ENCODE data around the gene MPND. TPM values are rescaled to one million over a fixed set of nuclear protein-coding genes. Genes with fewer than 3 reads are reported as not detected.
A peak's percentile ranks its signal among the peaks of the same experiment; 100 is the strongest.

The MPND gene
- total and polyA plus RNA-seq, 2 of the 13 experiments (the other 11 are each of a cell fraction or from before 2014, with no cell fraction given) = 10.8 to 15.8 TPM

DNA sequence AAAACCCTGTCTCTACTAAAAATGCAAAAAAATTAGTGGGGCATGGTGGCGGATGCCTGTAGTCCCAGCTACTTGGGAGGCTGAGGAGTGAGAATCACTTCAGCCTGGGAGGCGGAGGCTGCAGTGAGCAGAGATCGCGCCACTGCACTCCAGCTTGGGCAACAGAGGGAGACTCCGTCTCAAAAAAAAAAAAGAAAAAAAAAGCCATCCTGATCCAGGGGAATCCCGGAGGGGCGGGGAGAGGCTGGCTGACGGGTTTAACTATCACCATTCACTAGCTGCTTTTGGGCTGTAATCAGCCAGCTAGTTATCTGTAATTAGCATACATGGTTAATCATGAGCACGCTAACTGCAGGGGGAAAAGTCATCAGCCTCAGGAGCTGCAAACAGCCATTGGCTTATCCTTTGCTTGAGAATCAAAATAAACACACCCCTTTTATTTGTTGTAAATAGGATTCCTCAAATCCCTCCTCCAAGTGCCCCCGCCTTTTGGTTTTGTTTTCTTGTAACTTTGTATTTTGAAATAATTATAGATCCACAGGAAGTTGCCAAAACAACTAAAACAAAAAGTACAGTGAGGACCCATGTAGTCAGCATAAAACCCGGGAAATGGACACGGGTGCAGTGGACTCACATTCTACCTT lies 29.4 kb upstream of the MPND start (continued):
- TF ChIP-seq, protein P1, sequence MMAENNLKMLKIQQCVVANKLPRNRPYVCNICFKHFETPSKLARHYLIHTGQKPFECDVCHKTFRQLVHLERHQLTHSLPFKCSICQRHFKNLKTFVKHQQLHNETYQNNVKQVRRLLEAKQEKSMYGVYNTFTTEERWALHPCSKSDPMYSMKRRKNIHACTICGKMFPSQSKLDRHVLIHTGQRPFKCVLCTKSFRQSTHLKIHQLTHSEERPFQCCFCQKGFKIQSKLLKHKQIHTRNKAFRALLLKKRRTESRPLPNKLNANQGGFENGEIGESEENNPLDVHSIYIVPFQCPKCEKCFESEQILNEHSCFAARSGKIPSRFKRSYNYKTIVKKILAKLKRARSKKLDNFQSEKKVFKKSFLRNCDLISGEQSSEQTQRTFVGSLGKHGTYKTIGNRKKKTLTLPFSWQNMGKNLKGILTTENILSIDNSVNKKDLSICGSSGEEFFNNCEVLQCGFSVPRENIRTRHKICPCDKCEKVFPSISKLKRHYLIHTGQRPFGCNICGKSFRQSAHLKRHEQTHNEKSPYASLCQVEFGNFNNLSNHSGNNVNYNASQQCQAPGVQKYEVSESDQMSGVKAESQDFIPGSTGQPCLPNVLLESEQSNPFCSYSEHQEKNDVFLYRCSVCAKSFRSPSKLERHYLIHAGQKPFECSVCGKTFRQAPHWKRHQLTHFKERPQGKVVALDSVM (CRISPR knock-in tag; IDR thresholded peaks at IDR 0.05) = peak; percentile 81
- TF ChIP-seq ZBTB1 (CRISPR knock-in tag; IDR thresholded peaks at IDR 0.05; ENCODE audit: borderline replicate concordance) (no peak), GATAD2A (CRISPR knock-in tag; IDR thresholded peaks at IDR 0.05) (no peak), ZNF383 (CRISPR knock-in tag; IDR thresholded peaks at IDR 0.05; ENCODE audit: borderline replicate concordance) (no peak), TBP (CRISPR knock-in tag; IDR thresholded peaks at IDR 0.05) (no peak), TERF1 (CRISPR knock-in tag; IDR thresholded peaks at IDR 0.05) (no peak), PLSCR1 (CRISPR knock-in tag; IDR thresholded peaks at IDR 0.05; ENCODE audit: borderline replicate concordance) (no peak), ISL2 (CRISPR knock-in tag; IDR thresholded peaks at IDR 0.05) (no peak), EEA1 (CRISPR knock-in tag; IDR thresholded peaks at IDR 0.05; ENCODE audit: borderline replicate concordance) (no peak), CBFB (CRISPR knock-in tag; IDR thresholded peaks at IDR 0.05) (no peak), IRF2 (CRISPR knock-in tag; IDR thresholded peaks at IDR 0.05) (no peak), MTA3 (CRISPR knock-in tag; IDR thresholded peaks at IDR 0.05) (no peak)
- TF ChIP-seq, protein P2, sequence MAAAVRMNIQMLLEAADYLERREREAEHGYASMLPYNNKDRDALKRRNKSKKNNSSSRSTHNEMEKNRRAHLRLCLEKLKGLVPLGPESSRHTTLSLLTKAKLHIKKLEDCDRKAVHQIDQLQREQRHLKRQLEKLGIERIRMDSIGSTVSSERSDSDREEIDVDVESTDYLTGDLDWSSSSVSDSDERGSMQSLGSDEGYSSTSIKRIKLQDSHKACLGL (CRISPR knock-in tag; IDR thresholded peaks at IDR 0.05) = no peak
- TF ChIP-seq, protein P3, sequence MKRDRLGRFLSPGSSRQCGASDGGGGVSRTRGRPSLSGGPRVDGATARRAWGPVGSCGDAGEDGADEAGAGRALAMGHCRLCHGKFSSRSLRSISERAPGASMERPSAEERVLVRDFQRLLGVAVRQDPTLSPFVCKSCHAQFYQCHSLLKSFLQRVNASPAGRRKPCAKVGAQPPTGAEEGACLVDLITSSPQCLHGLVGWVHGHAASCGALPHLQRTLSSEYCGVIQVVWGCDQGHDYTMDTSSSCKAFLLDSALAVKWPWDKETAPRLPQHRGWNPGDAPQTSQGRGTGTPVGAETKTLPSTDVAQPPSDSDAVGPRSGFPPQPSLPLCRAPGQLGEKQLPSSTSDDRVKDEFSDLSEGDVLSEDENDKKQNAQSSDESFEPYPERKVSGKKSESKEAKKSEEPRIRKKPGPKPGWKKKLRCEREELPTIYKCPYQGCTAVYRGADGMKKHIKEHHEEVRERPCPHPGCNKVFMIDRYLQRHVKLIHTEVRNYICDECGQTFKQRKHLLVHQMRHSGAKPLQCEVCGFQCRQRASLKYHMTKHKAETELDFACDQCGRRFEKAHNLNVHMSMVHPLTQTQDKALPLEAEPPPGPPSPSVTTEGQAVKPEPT (CRISPR knock-in tag; IDR thresholded peaks at IDR 0.05; ENCODE audit: low read depth) = no peak
- TF ChIP-seq, protein P4, sequence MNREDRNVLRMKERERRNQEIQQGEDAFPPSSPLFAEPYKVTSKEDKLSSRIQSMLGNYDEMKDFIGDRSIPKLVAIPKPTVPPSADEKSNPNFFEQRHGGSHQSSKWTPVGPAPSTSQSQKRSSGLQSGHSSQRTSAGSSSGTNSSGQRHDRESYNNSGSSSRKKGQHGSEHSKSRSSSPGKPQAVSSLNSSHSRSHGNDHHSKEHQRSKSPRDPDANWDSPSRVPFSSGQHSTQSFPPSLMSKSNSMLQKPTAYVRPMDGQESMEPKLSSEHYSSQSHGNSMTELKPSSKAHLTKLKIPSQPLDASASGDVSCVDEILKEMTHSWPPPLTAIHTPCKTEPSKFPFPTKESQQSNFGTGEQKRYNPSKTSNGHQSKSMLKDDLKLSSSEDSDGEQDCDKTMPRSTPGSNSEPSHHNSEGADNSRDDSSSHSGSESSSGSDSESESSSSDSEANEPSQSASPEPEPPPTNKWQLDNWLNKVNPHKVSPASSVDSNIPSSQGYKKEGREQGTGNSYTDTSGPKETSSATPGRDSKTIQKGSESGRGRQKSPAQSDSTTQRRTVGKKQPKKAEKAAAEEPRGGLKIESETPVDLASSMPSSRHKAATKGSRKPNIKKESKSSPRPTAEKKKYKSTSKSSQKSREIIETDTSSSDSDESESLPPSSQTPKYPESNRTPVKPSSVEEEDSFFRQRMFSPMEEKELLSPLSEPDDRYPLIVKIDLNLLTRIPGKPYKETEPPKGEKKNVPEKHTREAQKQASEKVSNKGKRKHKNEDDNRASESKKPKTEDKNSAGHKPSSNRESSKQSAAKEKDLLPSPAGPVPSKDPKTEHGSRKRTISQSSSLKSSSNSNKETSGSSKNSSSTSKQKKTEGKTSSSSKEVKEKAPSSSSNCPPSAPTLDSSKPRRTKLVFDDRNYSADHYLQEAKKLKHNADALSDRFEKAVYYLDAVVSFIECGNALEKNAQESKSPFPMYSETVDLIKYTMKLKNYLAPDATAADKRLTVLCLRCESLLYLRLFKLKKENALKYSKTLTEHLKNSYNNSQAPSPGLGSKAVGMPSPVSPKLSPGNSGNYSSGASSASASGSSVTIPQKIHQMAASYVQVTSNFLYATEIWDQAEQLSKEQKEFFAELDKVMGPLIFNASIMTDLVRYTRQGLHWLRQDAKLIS (CRISPR knock-in tag; IDR thresholded peaks at IDR 0.05) = no peak
- TF ChIP-seq, protein P5, sequence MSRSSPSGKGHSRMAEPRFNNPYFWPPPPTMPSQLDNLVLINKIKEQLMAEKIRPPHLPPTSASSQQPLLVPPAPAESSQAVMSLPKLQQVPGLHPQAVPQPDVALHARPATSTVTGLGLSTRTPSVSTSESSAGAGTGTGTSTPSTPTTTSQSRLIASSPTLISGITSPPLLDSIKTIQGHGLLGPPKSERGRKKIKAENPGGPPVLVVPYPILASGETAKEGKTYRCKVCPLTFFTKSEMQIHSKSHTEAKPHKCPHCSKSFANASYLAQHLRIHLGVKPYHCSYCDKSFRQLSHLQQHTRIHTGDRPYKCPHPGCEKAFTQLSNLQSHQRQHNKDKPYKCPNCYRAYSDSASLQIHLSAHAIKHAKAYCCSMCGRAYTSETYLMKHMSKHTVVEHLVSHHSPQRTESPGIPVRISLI (CRISPR knock-in tag; IDR thresholded peaks at IDR 0.05; ENCODE audit: borderline replicate concordance) = peak; percentile 68; the same call in 1 of the 2 replicates

Measured in HepG2 (cell line).